A549 (cell line): ENCODE measurements around the gene SPACA6. TPM values are rescaled to one million over a fixed set of nuclear protein-coding genes. Genes with fewer than 3 reads are reported as not detected.
A peak's percentile ranks its signal among the peaks of the same experiment; 100 is the strongest.

Experiments used
- ATAC-seq, 2 experiments: fragments of 200-7000 bp in 1 of 2; fragments of >200 bp in 1 of 2; cut with Nextera tagmentation in 1 of 2; cut with Tn5 transposase in 1 of 2; 3 replicates each; pipeline versions ENCODE4 v1.8.0 to v1.9.1; 2018 to 2020; ENCODE audit warnings: mild to moderate bottlenecking in 1 of 2, moderate library complexity in 1 of 2
- CTCF ChIA-PET: fragments of 300-600 bp; sonication (Branson Sonifier 250); formaldehyde crosslinking; extraction: SDS; loops from one replicate; lab custom pipeline; 2021; ENCODE audit warnings: antibody characterized with exemption, inconsistent platforms; lab: Yijun Ruan, JAX
- POLR2A ChIA-PET: fragments of 350-600 bp; formaldehyde crosslinking; extraction: SDS; loops from one replicate; lab custom pipeline; 2021; ENCODE audit warnings: antibody characterized with exemption, inconsistent platforms; lab: Yijun Ruan, JAX
- DNase-seq, 2 experiments: peaks; one replicate each; pipeline versions ENCODE4 v3.0.0 to v3.0.0-alpha.2; 2011 to 2016; ENCODE audit warnings: low read depth in 1 of 2, low spot score in 1 of 2
- FAIRE-seq: peaks from 2 replicates; lab custom pipeline; 2011; peaks lifted over from hg19 to GRCh38; lab: Jason Lieb, UNC
- H3K27ac ChIP-seq, 2 experiments: fragments of >200 bp; sonication (Bioruptor Twin); formaldehyde crosslinking; 3 replicates each; pipeline ENCODE4 v1.5.1; 2016 to 2017
- H3K4me1 ChIP-seq: fragments of >200 bp; sonication (Bioruptor Twin); formaldehyde crosslinking; 3 replicates; pipeline ENCODE4 v1.6.1; 2016
- H3K4me2 ChIP-seq: fragments of >200 bp; sonication (Bioruptor Twin); formaldehyde crosslinking; 3 replicates; pipeline ENCODE4 v1.6.1; 2016
- H3K4me3 ChIP-seq: fragments of >200 bp; sonication (Bioruptor Twin); formaldehyde crosslinking; 3 replicates; pipeline ENCODE4 v1.5.1; 2016
- H3K9me3 ChIP-seq: fragments of >200 bp; sonication (Bioruptor Twin); formaldehyde crosslinking; 3 replicates; pipeline ENCODE4 v1.6.1; 2016
- ATOH8 ChIP-seq: fragments of 250-450 bp; sonication (Bioruptor Pico); IDR thresholded peaks from 2 replicates; pipeline ENCODE4 v1.5.0; 2020; ENCODE audit warnings: low read depth, mild to moderate bottlenecking, moderate library complexity
- CBX2 ChIP-seq: fragments of 200-600 bp; sonication (generic); IDR thresholded peaks from 2 replicates; pipeline ENCODE4 v1.6.1; 2016; ENCODE audit warnings: low read depth, mild to moderate bottlenecking, borderline replicate concordance
- CHD4 ChIP-seq: fragments of 200-600 bp; sonication (generic); IDR thresholded peaks from 2 replicates; pipeline ENCODE4 v1.6.1; 2016; ENCODE audit warnings: antibody characterized with exemption, mild to moderate bottlenecking, borderline replicate concordance
- EHMT2 ChIP-seq: fragments of 200-600 bp; sonication (generic); IDR thresholded peaks from 2 replicates; pipeline ENCODE4 v1.6.1; 2016; ENCODE audit warnings: antibody characterized with exemption, low read depth, mild to moderate bottlenecking, moderate library complexity
- EP300 ChIP-seq, 2 experiments: fragments of >200 bp; sonication (Bioruptor Twin); formaldehyde crosslinking; IDR thresholded peaks; 2 replicates in 1 of 2; 3 replicates in 1 of 2; pipeline ENCODE4 v1.6.1; 2016 to 2017
- FOSL2 ChIP-seq, 2 experiments: fragments of 450-650 bp in 1 of 2; fragments of >200 bp in 1 of 2; sonication (Bioruptor Twin) in 1 of 2; formaldehyde crosslinking; IDR thresholded peaks; 2 replicates each; pipeline versions ENCODE4 v1.5.0 to v1.6.1; 2016 to 2020; ENCODE audit warnings: mild to moderate bottlenecking in 1 of 2, moderate library complexity in 1 of 2
- FOXS1 ChIP-seq: fragments of 250-450 bp; sonication (Bioruptor Pico); IDR thresholded peaks from 2 replicates; pipeline ENCODE4 v1.5.0; 2020; ENCODE audit warnings: mild to moderate bottlenecking, moderate library complexity
- HEYL ChIP-seq: fragments of 250-450 bp; sonication (Bioruptor Pico); IDR thresholded peaks from 2 replicates; pipeline ENCODE4 v1.8.0; 2021; ENCODE audit warnings: mild to moderate bottlenecking, moderate library complexity
- HMGXB4 ChIP-seq: fragments of 250-450 bp; sonication (Bioruptor Pico); IDR thresholded peaks from 2 replicates; pipeline ENCODE4 v1.5.0; 2021; ENCODE audit warnings: mild to moderate bottlenecking, moderate library complexity, borderline replicate concordance
- HOXA7 ChIP-seq: fragments of 250-450 bp; sonication (Bioruptor Pico); IDR thresholded peaks from 2 replicates; pipeline ENCODE4 v1.5.0; 2020; ENCODE audit warnings: mild to moderate bottlenecking, moderate library complexity
- HOXB13 ChIP-seq: fragments of 250-450 bp; sonication (Bioruptor Pico); IDR thresholded peaks from 2 replicates; pipeline ENCODE4 v1.5.0; 2020; ENCODE audit warnings: low read depth, mild to moderate bottlenecking, moderate library complexity
- KDM1A ChIP-seq: fragments of 200-600 bp; sonication (generic); IDR thresholded peaks from 2 replicates; pipeline ENCODE4 v1.6.1; 2016; ENCODE audit warnings: low read depth, mild to moderate bottlenecking
- MAFK ChIP-seq: fragments of 450-650 bp; IDR thresholded peaks from 2 replicates; pipeline ENCODE4 v1.6.1; 2014; ENCODE audit not compliant: partially characterized antibody
- MYC ChIP-seq: IDR thresholded peaks from 2 replicates; pipeline ENCODE4 v1.6.1; 2012; ENCODE audit warnings: mild to moderate bottlenecking, inconsistent platforms, low read length, improper control_type of control experiment, borderline replicate concordance
- NFE2L2 ChIP-seq: fragments of 150-350 bp; conservative IDR thresholded peaks from 2 replicates; pipeline ENCODE4 v1.6.1; 2014; ENCODE audit warnings: low read length
- PBX3 ChIP-seq: IDR thresholded peaks from 2 replicates; pipeline ENCODE4 v1.6.1; 2012
- POLR2AphosphoS2 ChIP-seq: conservative IDR thresholded peaks from 2 replicates; pipeline ENCODE4 v1.6.1; 2012; ENCODE audit warnings: low read length, improper control_type of control experiment, inconsistent platforms
- REST ChIP-seq: fragments of 200-600 bp; sonication (generic); IDR thresholded peaks from 2 replicates; pipeline ENCODE4 v1.6.1; 2016; ENCODE audit warnings: antibody characterized with exemption, mild to moderate bottlenecking, moderate library complexity
- RNF2 ChIP-seq: fragments of 200-600 bp; sonication (generic); IDR thresholded peaks from 2 replicates; pipeline ENCODE4 v1.6.1; 2016; ENCODE audit warnings: low read depth, mild to moderate bottlenecking, antibody characterized with exemption, moderate library complexity, borderline replicate concordance
- SMC3 ChIP-seq: fragments of >200 bp; sonication (Bioruptor Twin); formaldehyde crosslinking; IDR thresholded peaks from 3 replicates; pipeline ENCODE4 v1.6.1; 2018; ENCODE audit warnings: inconsistent platforms
- SREBF2 ChIP-seq: fragments of 450-650 bp; IDR thresholded peaks from 2 replicates; pipeline ENCODE4 v1.6.1; 2014; ENCODE audit warnings: mild to moderate bottlenecking, moderate library complexity
- ZC3H11A ChIP-seq: fragments of 450-650 bp; IDR thresholded peaks from 2 replicates; pipeline ENCODE4 v1.6.1; 2014; ENCODE audit warnings: antibody characterized with exemption, mild to moderate bottlenecking
- ZSCAN20 ChIP-seq: fragments of 250-450 bp; sonication (Bioruptor Pico); IDR thresholded peaks from 2 replicates; pipeline ENCODE4 v1.8.0; 2022; ENCODE audit warnings: mild to moderate bottlenecking, moderate library complexity
- whole genome bisulfite sequencing: methylation state at CpG from one replicate; pipeline ENCODE4 v1.1.6; 2017; ENCODE audit errors: missing lambda C conversion rate; 5-methylcytosine and 5-hydroxymethylcytosine counted together
- polyA plus RNA-seq, 4 experiments: library from polyadenylated mRNA; depleted of rRNA in 3 of 4; stranded (reverse); fragments of >200 nt; fragmentation: RNase III in 1 of 4; extraction: RNeasy Plus Mini Kit Qiagen cat#74134 plus additional on column Dnase treatment in 1 of 4; gene quantifications; 2 replicates in 3 of 4; 3 replicates in 1 of 4; pipeline ENCODE4 v1.2.3, GENCODE V29; 2011 to 2017

The SPACA6 gene
- polyA plus RNA-seq, 2 of the 4 experiments (the other 2 are of a cell fraction): 9.5 to 36.4 TPM

- no peaks in the 10 kb centered on the region for H3K9me3 ChIP-seq
- POLR2A ChIA-PET: no interaction called here
- CTCF ChIA-PET: interaction anchor here (1.6 to 1.9 kb wide), 2 partner anchors 8 to 38 kb away, joined by 5 to 14 read pairs; no protein-coding TSS in a partner anchor
- FAIRE-seq (no peak), DNase-seq (no peak), ATAC-seq (no peak)
- H3K4me3 ChIP-seq: no peak overlapping the region
- no peak overlapping the region for H3K4me2 ChIP-seq
- peak overlapping the region in 1 of 2 experiments; percentile 9; a peak in 1 of 6 replicates for H3K27ac ChIP-seq
- WGBS: 89% methylated on average over 9 of the region's 9 CpGs
- no peak for TF ChIP-seq ATOH8 (CRISPR knock-in tag)
- TF ChIP-seq FOXS1: no peak
- TF ChIP-seq HOXB13: no peak
- no peak for TF ChIP-seq SREBF2
- no peak for TF ChIP-seq EP300 (IDR thresholded peaks at IDR 0.05)
- TF ChIP-seq EHMT2: no peak
- TF ChIP-seq SMC3: no peak
- no peak for TF ChIP-seq ZSCAN20 (CRISPR knock-in tag)
- TF ChIP-seq HOXA7 (CRISPR knock-in tag): no peak
- TF ChIP-seq CHD4: no peak
- TF ChIP-seq NFE2L2: no peak
- no peak for TF ChIP-seq HEYL (CRISPR knock-in tag)
- peaks cover 40% of the 10 kb centered on the region for H3K4me1 ChIP-seq
Observed at GRCh38 chr19:51695088-51695487, 2.0 kb downstream of the SPACA6 start.

- 0 out of 6 replicates have a peak overlapping the region, but pooled peaks of 1 of the 2 experiments have one; percentile 9 for H3K27ac ChIP-seq
- WGBS: 91% methylated on average over 14 of the region's 14 CpGs
- ATAC-seq (no peak), DNase-seq (no peak), FAIRE-seq (no peak)
- ChIA-PET CTCF (interaction anchor here (0.8 to 1.9 kb wide), 4 partner anchors 8 to 334 kb away, joined by 3 to 14 read pairs (median 4); no protein-coding TSS in a partner anchor), POLR2A (no interaction called here)
- H3K9me3 ChIP-seq: no peaks in the 10 kb centered on the region
- H3K4me1 ChIP-seq: peaks cover 40% of the 10 kb centered on the region
- no peak for TF ChIP-seq HOXB13
- TF ChIP-seq REST: no peak
- TF ChIP-seq FOXS1: no peak
- TF ChIP-seq RNF2: no peak
- no peak for TF ChIP-seq CBX2
- TF ChIP-seq HOXA7 (CRISPR knock-in tag): no peak
- no peak for TF ChIP-seq FOSL2 (IDR thresholded peaks at IDR 0.05)
- TF ChIP-seq FOSL2 (CRISPR knock-in tag; IDR thresholded peaks at IDR 0.05): no peak
- no peak for TF ChIP-seq POLR2AphosphoS2
- TF ChIP-seq NFE2L2: no peak
- no peak for TF ChIP-seq MAFK
- TF ChIP-seq HMGXB4 (CRISPR knock-in tag): no peak
- TF ChIP-seq SREBF2: no peak
- no peak for TF ChIP-seq SMC3
- TF ChIP-seq ZC3H11A: no peak
- no peak for TF ChIP-seq PBX3
- TF ChIP-seq MYC: no peak
- no peak for TF ChIP-seq KDM1A
- H3K4me2 ChIP-seq: no peak overlapping the region
- no peak overlapping the region for H3K4me3 ChIP-seq
Observed at GRCh38 chr19:51695702-51696315, 2.7 kb downstream of the SPACA6 start.
